IMR-90 (cell line): ENCODE measurements around the gene NLGN1. TPM values are rescaled to one million over a fixed set of nuclear protein-coding genes. Genes with fewer than 3 reads are reported as not detected.

Experiments
- ATAC-seq: fragments of 200-7000 bp; cut with Tn5 transposase; 2 replicates; pipeline ENCODE4 v1.9.1; 2020; ENCODE audit warnings: low read depth, mild to moderate bottlenecking, moderate library complexity
- BruUV-seq: library from RNA; stranded (reverse); fragments of 400-500 nt; replicated peaks from 2 replicates; lab custom pipeline; 2021; lab: Mats Ljungman, UMichigan
- CTCF ChIA-PET: fragments of 300-600 bp; formaldehyde crosslinking; extraction: SDS; loops from one replicate; lab custom pipeline; 2021; ENCODE audit warnings: antibody characterized with exemption; lab: Yijun Ruan, JAX
- POLR2A ChIA-PET: fragments of 300-600 bp; sonication (Branson Sonifier 250); formaldehyde crosslinking; loops from one replicate; lab custom pipeline; 2022; ENCODE audit warnings: antibody characterized with exemption; ENCODE audit not compliant: unreplicated experiment; lab: Charles Lee
- DNase-seq: peaks from one replicate; pipeline ENCODE4 v3.0.0; 2013
- H2AFZ ChIP-seq: replicated peaks from 2 replicates; pipeline ENCODE3; 2013; ENCODE audit warnings: low read length, mild to moderate bottlenecking; ENCODE audit not compliant: poor library complexity
- H2AK5ac ChIP-seq: 2 replicates; pipeline ENCODE4 v1.6.1; 2013; ENCODE audit warnings: low read depth, low read length, inconsistent platforms
- H2AK9ac ChIP-seq: replicated peaks from 2 replicates; pipeline ENCODE3; 2013; ENCODE audit warnings: mild to moderate bottlenecking, low read depth, low read length, moderate library complexity; ENCODE audit not compliant: poor library complexity
- H2BK120ac ChIP-seq: 2 replicates; pipeline ENCODE4 v1.6.1; 2013; ENCODE audit warnings: low read depth, low read length, inconsistent platforms
- H2BK15ac ChIP-seq: 3 replicates; pipeline ENCODE4 v1.6.1; 2013; ENCODE audit warnings: low read depth, low read length, inconsistent platforms
- H2BK20ac ChIP-seq: 2 replicates; pipeline ENCODE4 v1.6.1; 2013; ENCODE audit warnings: low read depth, mild to moderate bottlenecking, inconsistent platforms, low read length, moderate library complexity
- H2BK5ac ChIP-seq: 2 replicates; pipeline ENCODE4 v1.6.1; 2013; ENCODE audit warnings: mild to moderate bottlenecking, low read depth, low read length, inconsistent platforms; ENCODE audit not compliant: poor library complexity, severe bottlenecking
- H3K14ac ChIP-seq: replicated peaks from 2 replicates; pipeline ENCODE4 v1.6.1; 2013; ENCODE audit warnings: low read depth, low read length, inconsistent platforms
- H3K18ac ChIP-seq: 2 replicates; pipeline ENCODE4 v1.6.1; 2013; ENCODE audit warnings: low read depth, low read length, control low read depth
- H3K23ac ChIP-seq: 2 replicates; pipeline ENCODE4 v1.6.1; 2013; ENCODE audit warnings: low read depth, low read length, inconsistent platforms
- H3K27ac ChIP-seq: 2 replicates; pipeline ENCODE4 v1.5.1; 2013; ENCODE audit warnings: mild to moderate bottlenecking, control low read depth, low read length; ENCODE audit not compliant: insufficient read depth
- H3K27me3 ChIP-seq: 2 replicates; pipeline ENCODE4 v1.6.1; 2013; ENCODE audit warnings: low read length; ENCODE audit not compliant: control insufficient read depth, insufficient read depth
- H3K36me3 ChIP-seq: 2 replicates; pipeline ENCODE4 v1.6.1; 2013; ENCODE audit warnings: low read length, mixed read lengths; ENCODE audit not compliant: control insufficient read depth, insufficient read depth
- H3K4ac ChIP-seq: 2 replicates; pipeline ENCODE4 v1.6.1; 2013; ENCODE audit warnings: low read depth, low read length, inconsistent platforms
- H3K4me1 ChIP-seq: 2 replicates; pipeline ENCODE4 v1.6.1; 2013; ENCODE audit warnings: low read length, mixed read lengths; ENCODE audit not compliant: control insufficient read depth, insufficient read depth
- H3K4me2 ChIP-seq: 2 replicates; pipeline ENCODE4 v1.6.1; 2013; ENCODE audit warnings: low read depth, mild to moderate bottlenecking, control low read depth, low read length, moderate library complexity
- H3K4me3 ChIP-seq: 2 replicates; pipeline ENCODE4 v1.5.1; 2013; ENCODE audit warnings: low read depth, mild to moderate bottlenecking, control low read depth, low read length, moderate library complexity; ENCODE audit not compliant: insufficient read depth
- H3K56ac ChIP-seq: 2 replicates; pipeline ENCODE4 v1.6.1; 2013; ENCODE audit warnings: low read length, inconsistent platforms; ENCODE audit not compliant: insufficient read depth; ENCODE audit errors: extremely low read depth
- H3K79me1 ChIP-seq, 2 experiments: 2 replicates each; pipeline ENCODE4 v1.6.1; 2013; ENCODE audit warnings: low read length in 2 of 2, inconsistent platforms in 1 of 2, low read depth in 1 of 2
- H3K9ac ChIP-seq: 2 replicates; pipeline ENCODE4 v1.6.1; 2013; ENCODE audit warnings: low read depth, low read length, control low read depth
- H3K9me1 ChIP-seq: 2 replicates; pipeline ENCODE4 v1.6.1; 2013; ENCODE audit warnings: low read length, inconsistent platforms; ENCODE audit not compliant: insufficient read depth
- H3K9me3 ChIP-seq: 2 replicates; pipeline ENCODE4 v1.6.1; 2013; ENCODE audit warnings: low read length; ENCODE audit not compliant: control insufficient read depth, insufficient read depth
- H4K20me1 ChIP-seq: 2 replicates; pipeline ENCODE4 v1.6.1; 2013; ENCODE audit warnings: low read length, inconsistent platforms; ENCODE audit not compliant: insufficient read depth
- H4K5ac ChIP-seq: 2 replicates; pipeline ENCODE4 v1.6.1; 2013; ENCODE audit warnings: mild to moderate bottlenecking, low read depth, low read length, control low read depth
- H4K8ac ChIP-seq, 2 experiments: 2 replicates each; pipeline ENCODE4 v1.6.1; 2013; ENCODE audit warnings: low read depth in 2 of 2, low read length in 2 of 2, control low read depth in 1 of 2, inconsistent platforms in 1 of 2
- H4K91ac ChIP-seq: 2 replicates; pipeline ENCODE4 v1.6.1; 2013; ENCODE audit warnings: low read depth, low read length, inconsistent platforms; ENCODE audit not compliant: insufficient read depth
- BHLHE40 ChIP-seq: fragments of 150-350 bp; IDR thresholded peaks from 2 replicates; pipeline ENCODE4 v1.6.1; 2016; ENCODE audit warnings: mild to moderate bottlenecking, low read depth, low read length
- CEBPB ChIP-seq: IDR thresholded peaks from 2 replicates; pipeline ENCODE4 v1.6.1; 2012; ENCODE audit warnings: low read depth, low read length, improper control_type of control experiment
- CHD1 ChIP-seq: IDR thresholded peaks from 2 replicates; pipeline ENCODE4 v1.6.1; 2012; ENCODE audit warnings: low read depth, low read length, improper control_type of control experiment
- ELK1 ChIP-seq: fragments of 150-350 bp; IDR thresholded peaks from 2 replicates; pipeline ENCODE4 v1.6.1; 2016; ENCODE audit warnings: low read depth, mild to moderate bottlenecking, low read length, moderate library complexity, borderline replicate concordance
- MAZ ChIP-seq: IDR thresholded peaks from 2 replicates; pipeline ENCODE4 v1.6.1; 2012; ENCODE audit warnings: low read depth, mild to moderate bottlenecking, low read length, improper control_type of control experiment, moderate library complexity, borderline replicate concordance
- MXI1 ChIP-seq: IDR thresholded peaks from 2 replicates; pipeline ENCODE4 v1.6.1; 2012; ENCODE audit warnings: low read depth, mild to moderate bottlenecking, low read length, moderate library complexity, borderline replicate concordance
- RAD21 ChIP-seq: IDR thresholded peaks from 2 replicates; pipeline ENCODE4 v1.6.1; 2012; ENCODE audit warnings: low read length, improper control_type of control experiment
- RCOR1 ChIP-seq: IDR thresholded peaks from 2 replicates; pipeline ENCODE4 v1.6.1; 2012; ENCODE audit warnings: mild to moderate bottlenecking, low read length, improper control_type of control experiment; ENCODE audit not compliant: insufficient replicate concordance
- RFX5 ChIP-seq: IDR thresholded peaks from 2 replicates; pipeline ENCODE4 v1.8.0; 2012; ENCODE audit warnings: low read depth, mild to moderate bottlenecking, low read length, moderate library complexity
- SMC3 ChIP-seq: fragments of 150-350 bp; IDR thresholded peaks from 2 replicates; pipeline ENCODE4 v1.6.1; 2016; ENCODE audit warnings: low read depth, mild to moderate bottlenecking, antibody characterized with exemption, low read length, moderate library complexity
- whole genome bisulfite sequencing, 2 experiments: methylation state at CpG; one replicate each; pipeline versions ENCODE4 v1.1.5 to v1.1.7; 2013; ENCODE audit warnings: missing lambda C conversion rate in 2 of 2; ENCODE audit not compliant: insufficient read length in 1 of 2; ENCODE audit errors: extremely low coverage in 2 of 2; 5-methylcytosine and 5-hydroxymethylcytosine counted together
- dilution Hi-C: fragments of 300-500 bp; cut with HindIII; formaldehyde crosslinking; loops from one replicate; pipeline ENCODE4 v1.14.3; 2018; ENCODE audit warnings: low sequenced_read_pairs; ENCODE audit not compliant: unreplicated experiment
- in situ Hi-C: fragments of 300-500 bp; cut with MboI; formaldehyde crosslinking; loops from 3 replicates; pipeline ENCODE4 v1.14.3; 2019; ENCODE audit warnings: low sequenced_read_pairs, inconsistent platforms, mixed read lengths
- intact Hi-C: fragments of 100-400 bp; cut with micrococcal nuclease; formaldehyde crosslinking; loops from 2 replicates; pipeline ENCODE4 v1.10.0; 2022
- polyA plus RNA-seq, 3 experiments: library from polyadenylated mRNA; depleted of rRNA; stranded (reverse); fragments of >200 nt; gene quantifications; 2 replicates each; pipeline ENCODE4 v1.2.3, GENCODE V29; 2012; ENCODE audit warnings: low replicate concordance in 1 of 3
- total RNA-seq: library from RNA; depleted of rRNA; stranded (reverse); fragments of >200 nt; gene quantifications from 2 replicates; pipeline ENCODE4 v1.2.3, GENCODE V29; 2012

NLGN1 gene
- total and polyA plus RNA-seq, 2 of the 4 experiments (the other 2 are of a cell fraction), result 1.8 to 12.5 TPM

- ChIA-PET POLR2A (no interaction called here), CTCF (no interaction called here)
- intact Hi-C loops (no loop called here), in situ Hi-C loops (no loop called here), dilution Hi-C loops (no loop called here)
- H4K5ac ChIP-seq, result no peak overlapping the region
- no peaks in the 10 kb centered on the region for H3K4me1 ChIP-seq
- WGBS, 2 experiments, result no CpG with 5 or more reads among the region's 1 CpG
- DNase-seq (no peak), ATAC-seq (no peak)
- no peak overlapping the region for H2BK5ac ChIP-seq
- H3K27me3 ChIP-seq, result no peaks in the 10 kb centered on the region
- no peaks in the 10 kb centered on the region for H3K9me3 ChIP-seq
- H2AK9ac ChIP-seq, result no peak overlapping the region
- no peak overlapping the region for H3K56ac ChIP-seq
- H4K91ac ChIP-seq, result no peak overlapping the region
- no TSS peak for BruUV-seq
- H2BK15ac ChIP-seq, result no peak overlapping the region
- no peak overlapping the region for H3K23ac ChIP-seq
- H3K14ac ChIP-seq, result no peak overlapping the region
- no peak overlapping the region for H3K27ac ChIP-seq
- H4K8ac ChIP-seq, result no peak overlapping the region
- H3K4ac ChIP-seq, result no peak overlapping the region
- TF ChIP-seq SMC3 (no peak), MAZ (no peak), RAD21 (no peak), BHLHE40 (no peak), MXI1 (no peak), RCOR1 (no peak), RFX5 (no peak), CHD1 (no peak), ELK1 (no peak), CEBPB (no peak)
- H3K9ac ChIP-seq, result no peak overlapping the region
- H3K36me3 ChIP-seq, result no peaks in the 10 kb centered on the region
- H3K4me3 ChIP-seq, result no peak overlapping the region
- no peak overlapping the region for H2BK120ac ChIP-seq
- no peak overlapping the region for H3K4me2 ChIP-seq
- H3K79me1 ChIP-seq, result no peaks in the 10 kb centered on the region
- H3K18ac ChIP-seq, result no peak overlapping the region
- no peak overlapping the region for H2AK5ac ChIP-seq
- H3K9me1 ChIP-seq, result no peaks in the 10 kb centered on the region
- H2BK20ac ChIP-seq, result no peak overlapping the region
- no peaks in the 10 kb centered on the region for H4K20me1 ChIP-seq
- H2AFZ ChIP-seq, result no peak overlapping the region
Measured at GRCh38 chr3:173641696-173642095, 244.2 kb downstream of the NLGN1 start.
